ENCODE measurements around the gene VSIR.

VSIR gene

GRCh38 chr10:71713135-71714030 lies 59.9 kb downstream of the VSIR start:
- no peak for DNase-seq (ENCODE audit: low read depth in 2 of 2)

- no peak for DNase-seq (ENCODE audit: low read depth in 2 of 2)
Measured at GRCh38 chr10:71712572-71713134, 60.7 kb downstream of the VSIR start.

GRCh38 chr10:71712170-71712569 lies 61.1 kb downstream of the VSIR start:
- no peak for DNase-seq (ENCODE audit: low read depth in 2 of 2)

- no peak for DNase-seq (ENCODE audit: low read depth in 2 of 2)
Measured at GRCh38 chr10:71711052-71711623, 62.2 kb downstream of the VSIR start.

GRCh38 chr10:71710519-71710918 lies 62.8 kb downstream of the VSIR start:
- DNase-seq (ENCODE audit: low read depth in 2 of 2): no peak

GRCh38 chr10:71708897-71709882 lies 64.1 kb downstream of the VSIR start:
- no peak for DNase-seq (ENCODE audit: low read depth in 2 of 2)

- DNase-seq (ENCODE audit: low read depth in 2 of 2): peak; percentile 57
Measured at GRCh38 chr10:71708301-71708703, 65.0 kb downstream of the VSIR start.

GRCh38 chr10:71707240-71707789 lies 66.0 kb downstream of the VSIR start:
- no peak for DNase-seq (ENCODE audit: low read depth in 2 of 2)

- DNase-seq (ENCODE audit: low read depth in 2 of 2): no peak
Measured at GRCh38 chr10:71706216-71707121, 66.9 kb downstream of the VSIR start.

- DNase-seq (ENCODE audit: low read depth in 2 of 2): no peak
Measured at GRCh38 chr10:71705582-71705981, 67.7 kb downstream of the VSIR start.

- DNase-seq (ENCODE audit: low read depth in 2 of 2): no peak
Measured at GRCh38 chr10:71704816-71705215, 68.5 kb downstream of the VSIR start.

- no peak for DNase-seq (ENCODE audit: low read depth in 2 of 2)
Measured at GRCh38 chr10:71703577-71703976, 69.7 kb downstream of the VSIR start.

- DNase-seq (ENCODE audit: low read depth in 2 of 2): no peak
Measured at GRCh38 chr10:71701496-71702132, 71.7 kb downstream of the VSIR start.

GRCh38 chr10:71700731-71701368 lies 72.5 kb downstream of the VSIR start:
- DNase-seq (ENCODE audit: low read depth in 2 of 2): no peak

- no peak for DNase-seq (ENCODE audit: low read depth in 2 of 2)
Measured at GRCh38 chr10:71698737-71699136, 74.6 kb downstream of the VSIR start.

GRCh38 chr10:71697938-71698709 lies 75.2 kb downstream of the VSIR start:
- peak; percentile 29 to 38 for DNase-seq (ENCODE audit: low read depth in 2 of 2)

Data from activated CD4-positive, alpha-beta T cell treated with anti-CD3 and anti-CD28 coated beads for 24 hours (primary cell).